ENCODE results near the gene KRTAP3-2.
A peak's percentile ranks its signal among the peaks of the same experiment; 100 is the strongest.

Gene KRTAP3-2

GRCh38 chr17:40961591-40961990 is 38.1 kb downstream of the KRTAP3-2 start:
- DNase-seq = no peak

- no peak for DNase-seq
Measured at GRCh38 chr17:40960144-40960543, 39.6 kb downstream of the KRTAP3-2 start.

- DNase-seq = peak; percentile 59
Measured at GRCh38 chr17:40958086-40958953, 41.4 kb downstream of the KRTAP3-2 start.

- peak; percentile 54 for DNase-seq
Measured at GRCh38 chr17:40956401-40957254, 43.1 kb downstream of the KRTAP3-2 start.

- DNase-seq = no peak
Measured at GRCh38 chr17:40953881-40954280, 45.8 kb downstream of the KRTAP3-2 start.

GRCh38 chr17:40952661-40953060 is 47.0 kb downstream of the KRTAP3-2 start:
- no peak for DNase-seq

GRCh38 chr17:40952154-40952553 is 47.6 kb downstream of the KRTAP3-2 start:
- no peak for DNase-seq

- DNase-seq = no peak
Measured at GRCh38 chr17:40951011-40951622, 48.6 kb downstream of the KRTAP3-2 start.

- no peak for DNase-seq
Measured at GRCh38 chr17:40950176-40950575, 49.5 kb downstream of the KRTAP3-2 start.

GRCh38 chr17:40949418-40949817 is 50.3 kb downstream of the KRTAP3-2 start:
- no peak for DNase-seq
